ACC112 (cell line): ENCODE data around the gene PGF.
A peak's percentile ranks its signal among the peaks of the same experiment; 100 is the strongest.

Experiments used
- H2AFZ ChIP-seq: fragments of 200-600 bp; sonication (generic); one replicate; pipeline ENCODE4 v1.6.0; 2017; ENCODE audit warnings: antibody characterized with exemption, low read length; ENCODE audit not compliant: unreplicated experiment
- H3K27ac ChIP-seq: fragments of 200-600 bp; sonication (generic); 2 replicates; pipeline ENCODE4 v1.5.1; 2014; ENCODE audit warnings: low read depth, mild to moderate bottlenecking, antibody characterized with exemption, low read length, moderate library complexity
- H3K27me3 ChIP-seq: fragments of 200-600 bp; sonication (generic); 2 replicates; pipeline ENCODE4 v1.6.1; 2014; ENCODE audit warnings: mild to moderate bottlenecking, antibody characterized with exemption, low read length, moderate library complexity, mixed read lengths; ENCODE audit not compliant: insufficient read depth
- H3K36me3 ChIP-seq: fragments of 200-600 bp; sonication (generic); 2 replicates; pipeline ENCODE4 v1.6.1; 2016; ENCODE audit warnings: mild to moderate bottlenecking, antibody characterized with exemption, low read length, moderate library complexity, mixed read lengths; ENCODE audit not compliant: insufficient read depth
- H3K4me1 ChIP-seq: fragments of 200-600 bp; sonication (generic); one replicate; pipeline ENCODE4 v1.6.1; 2016; ENCODE audit warnings: low read length, mixed read lengths; ENCODE audit not compliant: insufficient read depth, unreplicated experiment, control insufficient read depth
- H3K4me3 ChIP-seq: fragments of 200-600 bp; sonication (generic); 2 replicates; pipeline ENCODE4 v1.5.1; 2014; ENCODE audit warnings: mild to moderate bottlenecking, low read depth, low read length
- H3K79me2 ChIP-seq: fragments of 200-600 bp; sonication (generic); one replicate; pipeline ENCODE4 v1.6.0; 2016; ENCODE audit warnings: low read length; ENCODE audit not compliant: control insufficient read depth, unreplicated experiment, insufficient read depth

Gene PGF

GRCh38 chr14:74965486-74966153, 10.2 kb upstream of the PGF start:
- Histone ChIP-seq H3K79me2 (no peaks in the 10 kb centered on the region), H3K27ac (peak overlapping the region; percentile 70), H3K36me3 (no peaks in the 10 kb centered on the region), H3K4me1 (peaks cover 13% of the 10 kb centered on the region), H3K27me3 (no peaks in the 10 kb centered on the region), H3K4me3 (no peak overlapping the region), H2AFZ (peak overlapping the region; percentile 31)

DNA sequence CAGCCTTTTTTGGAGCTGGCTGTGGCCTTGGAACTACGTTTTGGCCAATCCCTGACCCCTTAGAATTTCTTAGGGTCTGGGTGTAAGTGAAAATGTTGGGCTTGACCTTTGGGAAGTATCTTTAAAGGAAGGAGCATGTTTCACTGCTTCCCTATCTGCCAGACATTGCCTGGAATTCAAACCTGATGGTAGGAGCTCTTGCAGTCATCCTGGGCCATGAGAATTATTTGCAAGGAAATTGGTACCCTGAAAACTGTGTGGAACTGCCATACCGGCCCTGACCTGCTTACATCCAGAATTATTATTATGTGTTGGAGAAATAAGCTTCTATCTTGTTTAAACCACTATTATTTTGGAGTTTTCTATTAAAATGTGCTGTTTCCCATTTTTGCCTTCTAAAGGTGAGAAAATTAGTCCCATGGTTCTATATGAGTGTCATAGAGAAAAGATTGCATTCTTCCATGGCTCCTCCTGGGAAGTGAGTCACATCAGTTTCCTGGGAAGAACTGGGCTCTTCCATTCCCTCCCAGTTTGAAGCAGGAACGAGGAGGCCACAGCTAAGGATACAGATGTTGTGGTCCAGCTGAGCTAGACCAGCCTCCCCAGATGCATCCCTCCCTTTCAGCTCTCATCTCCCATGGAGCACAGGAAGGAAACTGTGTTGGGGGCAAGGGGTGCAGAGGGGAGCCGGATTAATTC, 9.5 kb upstream of the PGF start:
- Histone ChIP-seq H3K36me3 (no peaks in the 10 kb centered on the region), H3K79me2 (no peaks in the 10 kb centered on the region), H3K27me3 (no peaks in the 10 kb centered on the region), H3K4me3 (no peak overlapping the region), H3K27ac (peak overlapping the region; percentile 70), H2AFZ (peak overlapping the region; percentile 31), H3K4me1 (peaks cover 13% of the 10 kb centered on the region)

GRCh38 chr14:74963705-74964271, 8.4 kb upstream of the PGF start:
- no peak overlapping the region for H3K27ac ChIP-seq
- H3K27me3 ChIP-seq: no peaks in the 10 kb centered on the region
- H3K4me1 ChIP-seq: peaks cover 13% of the 10 kb centered on the region
- no peaks in the 10 kb centered on the region for H3K79me2 ChIP-seq
- no peak overlapping the region for H2AFZ ChIP-seq
- H3K4me3 ChIP-seq: no peak overlapping the region
- no peaks in the 10 kb centered on the region for H3K36me3 ChIP-seq

- Histone ChIP-seq H3K4me1 (peaks cover 13% of the 10 kb centered on the region), H2AFZ (no peak overlapping the region), H3K27ac (no peak overlapping the region), H3K36me3 (no peaks in the 10 kb centered on the region), H3K27me3 (no peaks in the 10 kb centered on the region), H3K79me2 (no peaks in the 10 kb centered on the region), H3K4me3 (no peak overlapping the region)
These were observed 7.8 kb upstream of the PGF start for GRCh38 chr14:74963178-74963704.

GRCh38 chr14:74962493-74962892, 7.1 kb upstream of the PGF start:
- Histone ChIP-seq H3K4me1 (peaks cover 13% of the 10 kb centered on the region), H2AFZ (no peak overlapping the region), H3K27me3 (no peaks in the 10 kb centered on the region), H3K27ac (no peak overlapping the region), H3K36me3 (no peaks in the 10 kb centered on the region), H3K79me2 (no peaks in the 10 kb centered on the region), H3K4me3 (no peak overlapping the region)

DNA sequence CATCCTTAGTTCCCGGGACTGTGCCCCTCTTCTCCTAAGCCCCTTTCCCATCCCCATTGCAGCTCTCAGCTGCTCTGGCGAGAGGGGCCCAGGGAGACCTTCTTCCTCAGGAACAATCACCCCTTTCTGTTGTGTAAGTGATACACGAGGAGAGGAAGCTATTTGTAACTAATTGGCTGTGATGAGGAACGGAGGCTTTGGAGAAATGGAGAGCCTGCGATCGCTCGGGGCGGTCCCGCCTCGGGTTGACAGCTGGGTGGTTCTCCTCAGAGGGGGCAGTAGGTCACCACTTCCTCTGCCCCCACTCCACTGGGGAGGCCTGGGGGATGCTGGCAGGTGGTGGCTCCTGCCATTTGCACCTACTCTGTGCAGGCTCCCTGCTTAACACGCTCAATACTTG, 6.6 kb upstream of the PGF start:
- Histone ChIP-seq H3K27me3 (no peaks in the 10 kb centered on the region), H2AFZ (no peak overlapping the region), H3K4me3 (no peak overlapping the region), H3K36me3 (no peaks in the 10 kb centered on the region), H3K4me1 (peaks cover 13% of the 10 kb centered on the region), H3K27ac (no peak overlapping the region), H3K79me2 (no peaks in the 10 kb centered on the region)

- Histone ChIP-seq H3K27ac (no peak overlapping the region), H3K79me2 (no peaks in the 10 kb centered on the region), H3K4me1 (peaks cover 13% of the 10 kb centered on the region), H3K36me3 (no peaks in the 10 kb centered on the region), H3K4me3 (no peak overlapping the region), H2AFZ (no peak overlapping the region), H3K27me3 (no peaks in the 10 kb centered on the region)
These were observed 6.0 kb upstream of the PGF start for GRCh38 chr14:74961238-74961911.

DNA sequence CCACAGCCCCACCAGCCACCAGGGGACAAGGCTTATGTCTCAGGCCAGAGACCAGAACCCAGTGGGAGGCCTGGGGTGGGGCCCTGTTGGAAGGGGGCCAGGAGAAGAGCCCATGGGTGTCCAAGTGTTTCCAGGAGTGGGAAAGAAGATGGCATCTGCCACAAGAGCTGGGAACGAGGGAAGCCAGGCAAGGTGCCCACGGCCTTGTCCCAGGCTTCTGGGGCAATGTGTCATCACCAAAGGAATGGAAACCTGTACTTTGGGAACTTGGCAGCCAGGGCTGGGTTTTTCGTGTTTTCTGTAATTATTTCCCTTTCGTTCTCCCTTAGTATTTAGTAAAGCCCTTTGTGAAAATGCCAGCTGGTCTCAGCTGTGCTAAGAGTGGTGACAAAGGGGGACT, 5.3 kb upstream of the PGF start:
- H3K4me3 ChIP-seq: no peak overlapping the region
- peaks cover 10% of the 10 kb centered on the region for H3K4me1 ChIP-seq
- H3K27ac ChIP-seq: no peak overlapping the region
- H3K79me2 ChIP-seq: no peaks in the 10 kb centered on the region
- 0 out of 2 replicates have a peak, but pooled peaks cover 3% of the 10 kb centered on the region for H3K27me3 ChIP-seq
- no peak overlapping the region for H2AFZ ChIP-seq
- H3K36me3 ChIP-seq: no peaks in the 10 kb centered on the region

DNA sequence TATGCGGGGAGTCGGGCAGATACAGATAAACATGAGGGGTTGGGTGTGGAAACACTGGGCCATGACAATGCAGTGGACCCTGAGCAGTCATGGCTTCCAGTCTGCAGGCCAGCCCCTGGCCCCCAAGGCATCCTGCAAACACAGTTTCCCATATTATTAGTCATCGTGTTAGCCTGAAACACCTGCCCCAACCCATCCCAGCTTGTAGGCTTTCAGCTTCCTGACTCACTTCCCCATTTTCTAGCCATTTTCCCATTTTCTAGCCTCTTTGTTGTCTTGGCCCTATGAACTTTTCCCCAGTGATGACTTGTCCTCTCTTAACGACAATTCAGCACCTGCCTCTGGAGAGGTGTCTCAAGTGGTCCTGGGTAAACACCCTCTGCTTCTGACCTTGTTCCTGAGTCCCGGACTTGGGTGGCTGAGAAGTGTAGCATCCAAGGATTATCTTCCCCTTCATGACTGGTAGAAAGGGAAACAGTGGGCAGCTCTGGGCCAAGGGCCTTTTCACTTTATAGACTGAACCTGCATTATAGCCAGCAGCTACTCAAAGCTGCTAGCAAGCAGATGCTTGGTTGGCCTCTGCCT, 4.3 kb upstream of the PGF start:
- no peak overlapping the region for H3K27ac ChIP-seq

DNA sequence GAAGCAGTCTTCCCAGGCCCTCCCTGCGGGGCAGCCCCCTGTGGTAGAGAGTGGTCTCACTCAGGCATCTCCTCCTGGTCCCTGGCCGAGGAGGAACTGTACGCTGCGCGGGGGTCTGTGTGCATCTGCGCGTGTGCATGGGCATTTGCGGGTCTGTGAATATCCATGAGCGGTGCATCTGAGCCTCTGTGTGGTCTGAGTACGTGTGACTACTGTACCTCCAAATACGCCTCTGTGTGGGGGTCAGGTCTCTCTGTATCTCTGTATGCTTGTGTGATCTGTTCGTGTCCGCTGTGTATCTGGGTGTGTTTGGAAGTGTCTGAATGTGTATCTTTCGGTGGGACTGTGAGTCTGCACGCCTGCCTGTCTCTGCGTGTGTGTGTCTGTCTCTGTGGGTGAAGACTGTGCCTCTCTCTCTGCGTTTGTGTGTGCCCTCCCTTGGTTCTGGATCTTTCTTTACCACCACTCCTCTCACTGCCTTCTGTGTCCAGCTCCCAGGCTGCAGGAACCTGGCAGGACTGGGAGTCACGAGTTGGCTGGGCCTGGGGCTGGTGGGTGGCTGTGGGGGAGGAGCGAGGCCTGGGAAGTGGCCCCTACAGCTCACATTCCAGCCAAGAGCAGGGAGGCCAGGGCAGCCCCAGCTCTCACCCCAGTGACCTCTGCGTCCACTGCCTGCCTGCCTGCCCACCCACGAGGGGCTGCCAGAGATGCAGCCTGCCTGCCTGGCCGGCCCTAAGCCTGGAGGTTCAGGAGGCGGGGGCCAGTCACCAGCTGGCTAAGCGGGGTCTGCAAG, 1.1 kb upstream of the PGF start:
- Histone ChIP-seq H3K4me1 (no peaks in the 10 kb centered on the region), H3K79me2 (no peaks in the 10 kb centered on the region), H3K27me3 (peaks cover 3% of the 10 kb centered on the region; the same call in 1 of the 2 replicates), H3K27ac (no peak overlapping the region), H2AFZ (no peak overlapping the region), H3K36me3 (no peaks in the 10 kb centered on the region), H3K4me3 (no peak overlapping the region)

More for the DNA sequence above, 4.3 kb upstream of the PGF start:
- H3K27me3 ChIP-seq: peaks cover 3% of the 10 kb centered on the region; the same call in 1 of the 2 replicates
- no peaks in the 10 kb centered on the region for H3K79me2 ChIP-seq
- H2AFZ ChIP-seq: no peak overlapping the region
- H3K4me1 ChIP-seq: no peaks in the 10 kb centered on the region
- H3K4me3 ChIP-seq: no peak overlapping the region
- no peaks in the 10 kb centered on the region for H3K36me3 ChIP-seq
